ENCODE data around the gene ABCC9.
"Not testable (repeated sequence)": the region's sequence is repeated elsewhere in the genome, so short reads cannot be mapped to it uniquely, and the experiment has no call there.

The ABCC9 gene

GRCh38 chr12:21819236-21819635 lies 122.0 kb downstream of the ABCC9 start:
- DNase-seq (ENCODE audit: low read depth in 1 of 2, low spot score in 1 of 2): no peak

- no peak for DNase-seq (ENCODE audit: low read depth in 1 of 2, low spot score in 1 of 2)
Observed at GRCh38 chr12:21818627-21819026, 122.6 kb downstream of the ABCC9 start.

- no peak for DNase-seq (ENCODE audit: low read depth in 1 of 2, low spot score in 1 of 2)
Observed at GRCh38 chr12:21815306-21816062, 125.7 kb downstream of the ABCC9 start.

- no peak for DNase-seq (ENCODE audit: low read depth in 1 of 2, low spot score in 1 of 2)
Observed at GRCh38 chr12:21814814-21815213, 126.4 kb downstream of the ABCC9 start.

- no peak for DNase-seq (ENCODE audit: low read depth in 1 of 2, low spot score in 1 of 2)
Observed at GRCh38 chr12:21814327-21814726, 126.9 kb downstream of the ABCC9 start.

- DNase-seq (ENCODE audit: low read depth in 1 of 2, low spot score in 1 of 2): no peak
Observed at GRCh38 chr12:21813751-21814150, 127.5 kb downstream of the ABCC9 start.

- no peak for DNase-seq (ENCODE audit: low read depth in 1 of 2, low spot score in 1 of 2)
Observed at GRCh38 chr12:21813125-21813524, 128.1 kb downstream of the ABCC9 start.

- not testable (repeated sequence) for DNase-seq (ENCODE audit: low read depth in 1 of 2, low spot score in 1 of 2)
Observed at GRCh38 chr12:21812340-21812739, 128.9 kb downstream of the ABCC9 start.

- no peak for DNase-seq (ENCODE audit: low read depth in 1 of 2, low spot score in 1 of 2)
Observed at GRCh38 chr12:21809100-21809499, 132.1 kb downstream of the ABCC9 start.

- no peak for DNase-seq (ENCODE audit: low read depth in 1 of 2, low spot score in 1 of 2)
Observed at GRCh38 chr12:21806255-21806654, 135.0 kb downstream of the ABCC9 start.

GRCh38 chr12:21801522-21802288 lies 139.5 kb downstream of the ABCC9 start:
- no peak for DNase-seq (ENCODE audit: low read depth in 1 of 2, low spot score in 1 of 2)

GRCh38 chr12:21800011-21800410 lies 141.2 kb downstream of the ABCC9 start:
- DNase-seq (ENCODE audit: low read depth in 1 of 2, low spot score in 1 of 2): no peak

GRCh38 chr12:21797539-21797938 lies 143.7 kb downstream of the ABCC9 start:
- no peak for DNase-seq (ENCODE audit: low read depth in 1 of 2, low spot score in 1 of 2)

- DNase-seq (ENCODE audit: low read depth in 1 of 2, low spot score in 1 of 2): no peak
Observed at GRCh38 chr12:21795648-21796328, 145.4 kb downstream of the ABCC9 start.

- DNase-seq (ENCODE audit: low read depth in 1 of 2, low spot score in 1 of 2): not testable (repeated sequence)
Observed at GRCh38 chr12:21794807-21795595, 146.2 kb downstream of the ABCC9 start.

- not testable (repeated sequence) for DNase-seq (ENCODE audit: low read depth in 1 of 2, low spot score in 1 of 2)
Observed at GRCh38 chr12:21789687-21790086, 151.5 kb downstream of the ABCC9 start.

GRCh38 chr12:21788089-21788983 lies 152.9 kb downstream of the ABCC9 start:
- DNase-seq (ENCODE audit: low read depth in 1 of 2, low spot score in 1 of 2): no peak

GRCh38 chr12:21786041-21786531 lies 155.1 kb downstream of the ABCC9 start:
- no peak for DNase-seq (ENCODE audit: low read depth in 1 of 2, low spot score in 1 of 2)

- DNase-seq (ENCODE audit: low read depth in 1 of 2, low spot score in 1 of 2): not testable (repeated sequence)
Observed at GRCh38 chr12:21782723-21783122, 158.5 kb downstream of the ABCC9 start.

GRCh38 chr12:21780786-21781185 lies 160.4 kb downstream of the ABCC9 start:
- DNase-seq (ENCODE audit: low read depth in 1 of 2, low spot score in 1 of 2): no peak
